Measurements from ENCODE around the gene ANGPT4.

The ANGPT4 gene

DNA sequence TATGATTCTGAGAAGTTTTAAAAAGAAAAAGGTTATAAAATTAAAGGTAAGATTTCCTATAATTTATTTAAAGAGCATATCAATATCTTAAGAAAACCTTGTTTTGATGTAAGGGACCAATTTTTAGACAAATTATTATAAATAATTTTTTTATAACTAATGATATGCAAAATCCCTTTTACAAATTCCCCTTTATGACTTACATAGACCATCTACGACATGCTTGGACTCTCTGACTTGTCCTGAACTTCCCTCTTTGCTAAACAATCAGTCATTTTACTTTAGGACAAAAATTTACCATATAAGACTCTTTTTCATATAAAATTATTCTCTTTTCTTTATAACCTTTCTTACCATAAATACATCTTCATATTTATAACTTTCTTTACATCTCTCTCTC, 15.3 kb upstream of the ANGPT4 start:
- DNase-seq (ENCODE audit: low spot score) (no peak), ATAC-seq (ENCODE audit: low read depth) (no peak)
- TF ChIP-seq, protein P1, sequence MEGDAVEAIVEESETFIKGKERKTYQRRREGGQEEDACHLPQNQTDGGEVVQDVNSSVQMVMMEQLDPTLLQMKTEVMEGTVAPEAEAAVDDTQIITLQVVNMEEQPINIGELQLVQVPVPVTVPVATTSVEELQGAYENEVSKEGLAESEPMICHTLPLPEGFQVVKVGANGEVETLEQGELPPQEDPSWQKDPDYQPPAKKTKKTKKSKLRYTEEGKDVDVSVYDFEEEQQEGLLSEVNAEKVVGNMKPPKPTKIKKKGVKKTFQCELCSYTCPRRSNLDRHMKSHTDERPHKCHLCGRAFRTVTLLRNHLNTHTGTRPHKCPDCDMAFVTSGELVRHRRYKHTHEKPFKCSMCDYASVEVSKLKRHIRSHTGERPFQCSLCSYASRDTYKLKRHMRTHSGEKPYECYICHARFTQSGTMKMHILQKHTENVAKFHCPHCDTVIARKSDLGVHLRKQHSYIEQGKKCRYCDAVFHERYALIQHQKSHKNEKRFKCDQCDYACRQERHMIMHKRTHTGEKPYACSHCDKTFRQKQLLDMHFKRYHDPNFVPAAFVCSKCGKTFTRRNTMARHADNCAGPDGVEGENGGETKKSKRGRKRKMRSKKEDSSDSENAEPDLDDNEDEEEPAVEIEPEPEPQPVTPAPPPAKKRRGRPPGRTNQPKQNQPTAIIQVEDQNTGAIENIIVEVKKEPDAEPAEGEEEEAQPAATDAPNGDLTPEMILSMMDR (IDR thresholded peaks at IDR 0.05; ENCODE audit: poor library complexity, severe bottlenecking): no peak
- H3K36me3 ChIP-seq (ENCODE audit: low read depth): no peaks in the 10 kb centered on the region
- H3K4me1 ChIP-seq (ENCODE audit: insufficient read depth, poor library complexity, severe bottlenecking): no peaks in the 10 kb centered on the region
- H3K4me3 ChIP-seq (ENCODE audit: severe bottlenecking): no peak overlapping the region
- no peaks in the 10 kb centered on the region for H3K27me3 ChIP-seq (ENCODE audit: insufficient read depth, poor library complexity, severe bottlenecking)
- no peak overlapping the region for H3K27ac ChIP-seq (ENCODE audit: poor library complexity, severe bottlenecking)
- H3K9me3 ChIP-seq (ENCODE audit: severe bottlenecking): peaks cover 7% of the 10 kb centered on the region

- Histone ChIP-seq H3K36me3 (ENCODE audit: low read depth) (no peaks in the 10 kb centered on the region), H3K27me3 (ENCODE audit: insufficient read depth, poor library complexity, severe bottlenecking) (no peaks in the 10 kb centered on the region), H3K27ac (ENCODE audit: poor library complexity, severe bottlenecking) (no peak overlapping the region), H3K4me1 (ENCODE audit: insufficient read depth, poor library complexity, severe bottlenecking) (no peaks in the 10 kb centered on the region), H3K9me3 (ENCODE audit: severe bottlenecking) (peaks cover 6% of the 10 kb centered on the region), H3K4me3 (ENCODE audit: severe bottlenecking) (no peak overlapping the region)
- TF ChIP-seq, protein P1 (IDR thresholded peaks at IDR 0.05; ENCODE audit: poor library complexity, severe bottlenecking): no peak
- no peak for ATAC-seq (ENCODE audit: low read depth)
- no peak for DNase-seq (ENCODE audit: low spot score)
Measured at GRCh38 chr20:926670-927069, 10.5 kb upstream of the ANGPT4 start.

DNA sequence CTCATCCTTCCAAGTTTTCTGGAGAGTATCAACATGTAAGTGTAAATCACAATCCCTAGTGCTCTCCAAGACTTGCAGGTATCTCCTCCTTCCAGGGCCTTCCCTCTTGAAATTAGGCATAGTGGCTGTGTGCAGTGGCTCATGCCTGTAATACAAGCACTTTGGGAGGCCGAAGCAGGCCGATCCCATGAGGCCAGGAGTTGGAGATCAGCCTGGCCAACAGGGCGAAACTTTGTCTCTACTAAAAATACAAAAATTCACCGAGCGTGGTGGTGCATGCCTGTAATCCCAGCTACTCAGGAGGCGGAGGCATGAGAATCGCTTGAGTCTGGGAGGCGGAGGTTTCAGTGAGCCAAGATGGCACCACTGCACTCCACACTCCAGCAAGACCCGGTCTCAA, 9.4 kb upstream of the ANGPT4 start:
- no peak for DNase-seq (ENCODE audit: low spot score)
- Histone ChIP-seq H3K36me3 (ENCODE audit: low read depth) (no peaks in the 10 kb centered on the region), H3K9me3 (ENCODE audit: severe bottlenecking) (peaks cover 4% of the 10 kb centered on the region), H3K27ac (ENCODE audit: poor library complexity, severe bottlenecking) (no peak overlapping the region), H3K4me1 (ENCODE audit: insufficient read depth, poor library complexity, severe bottlenecking) (no peaks in the 10 kb centered on the region), H3K27me3 (ENCODE audit: insufficient read depth, poor library complexity, severe bottlenecking) (no peaks in the 10 kb centered on the region), H3K4me3 (ENCODE audit: severe bottlenecking) (no peak overlapping the region)
- ATAC-seq (ENCODE audit: low read depth): no peak
- TF ChIP-seq, protein P1 (IDR thresholded peaks at IDR 0.05; ENCODE audit: poor library complexity, severe bottlenecking): no peak

DNA sequence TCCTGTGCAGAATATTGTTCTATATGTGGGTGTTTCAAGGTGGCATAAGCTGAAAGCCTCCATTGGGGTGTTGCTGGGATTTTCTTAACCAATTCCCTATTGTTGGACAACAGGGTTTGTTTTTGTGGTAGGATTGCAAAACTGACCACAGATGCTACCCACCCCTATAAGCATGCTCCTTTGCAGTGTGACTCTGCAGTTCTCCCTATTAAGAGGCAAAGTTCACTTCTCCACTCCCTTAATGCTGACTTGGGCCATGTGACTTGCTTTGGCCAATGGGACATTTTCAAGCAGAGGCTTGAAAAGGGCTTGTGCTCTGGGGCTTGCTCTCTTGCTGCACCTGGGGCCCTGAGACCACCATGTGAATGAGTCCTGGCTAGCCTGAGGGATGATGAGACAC, 8.5 kb upstream of the ANGPT4 start:
- H3K27ac ChIP-seq (ENCODE audit: poor library complexity, severe bottlenecking): no peak overlapping the region
- H3K36me3 ChIP-seq (ENCODE audit: low read depth): no peaks in the 10 kb centered on the region
- ATAC-seq (ENCODE audit: low read depth) (no peak), DNase-seq (ENCODE audit: low spot score) (no peak)
- TF ChIP-seq, protein P1 (IDR thresholded peaks at IDR 0.05; ENCODE audit: poor library complexity, severe bottlenecking): no peak
- H3K4me3 ChIP-seq (ENCODE audit: severe bottlenecking): no peak overlapping the region
- no peaks in the 10 kb centered on the region for H3K4me1 ChIP-seq (ENCODE audit: insufficient read depth, poor library complexity, severe bottlenecking)
- peaks cover 2% of the 10 kb centered on the region for H3K9me3 ChIP-seq (ENCODE audit: severe bottlenecking)
- H3K27me3 ChIP-seq (ENCODE audit: insufficient read depth, poor library complexity, severe bottlenecking): no peaks in the 10 kb centered on the region

DNA sequence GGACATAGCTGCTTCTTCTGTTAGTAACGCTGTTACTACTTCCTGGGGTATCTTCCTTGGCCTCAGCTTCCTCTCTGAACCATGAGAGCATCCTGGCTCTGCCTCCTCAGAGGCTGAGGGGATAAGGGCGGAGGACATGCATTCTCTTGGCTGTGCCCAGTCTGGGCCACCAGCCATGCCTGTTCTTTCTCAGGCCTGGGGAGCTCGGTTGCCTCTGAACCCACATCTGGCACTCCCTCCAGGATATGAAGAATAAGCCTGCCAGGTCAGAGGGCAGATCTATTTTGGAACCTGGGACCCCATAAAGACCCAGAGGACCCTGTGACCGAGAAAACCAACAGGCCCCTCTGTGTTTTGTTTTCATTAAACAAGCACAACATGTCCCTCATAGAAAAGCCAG, 6.6 kb upstream of the ANGPT4 start:
- H3K36me3 ChIP-seq (ENCODE audit: low read depth): no peaks in the 10 kb centered on the region
- TF ChIP-seq, protein P1 (IDR thresholded peaks at IDR 0.05; ENCODE audit: poor library complexity, severe bottlenecking): no peak
- DNase-seq (ENCODE audit: low spot score) (no peak), ATAC-seq (ENCODE audit: low read depth) (no peak)
- H3K9me3 ChIP-seq (ENCODE audit: severe bottlenecking): no peaks in the 10 kb centered on the region
- H3K4me3 ChIP-seq (ENCODE audit: severe bottlenecking): no peak overlapping the region
- no peak overlapping the region for H3K27ac ChIP-seq (ENCODE audit: poor library complexity, severe bottlenecking)
- no peaks in the 10 kb centered on the region for H3K4me1 ChIP-seq (ENCODE audit: insufficient read depth, poor library complexity, severe bottlenecking)
- no peaks in the 10 kb centered on the region for H3K27me3 ChIP-seq (ENCODE audit: insufficient read depth, poor library complexity, severe bottlenecking)
